MCF 10A (cell line): ENCODE results near the gene MEIS2. TPM values are rescaled to one million over a fixed set of nuclear protein-coding genes. Genes with fewer than 3 reads are reported as not detected.

ENCODE experiments used
- BruUV-seq: library from RNA; stranded (reverse); fragments of 400-500 nt; replicated peaks from 2 replicates; lab custom pipeline; 2021; lab: Mats Ljungman, UMichigan
- CTCF ChIA-PET: fragments of 300-600 bp; sonication (Branson Sonifier 250); formaldehyde crosslinking; extraction: SDS; loops from one replicate; lab custom pipeline; 2021; ENCODE audit warnings: antibody characterized with exemption, inconsistent platforms; lab: Yijun Ruan, JAX
- POLR2A ChIA-PET: fragments of 300-600, 350-650 bp; sonication (Branson Sonifier 250); formaldehyde crosslinking; extraction: SDS; loops from one replicate; lab custom pipeline; 2020; ENCODE audit warnings: antibody characterized with exemption, inconsistent platforms; lab: Yijun Ruan, JAX
- DNase-seq: peaks from one replicate; pipeline ENCODE4 v3.0.0-alpha.2; 2018; ENCODE audit not compliant: unreplicated experiment
- H3K27ac Mint-ChIP-seq: one replicate; pipeline ENCODE4 v1.8.0; 2022; ENCODE audit warnings: mild to moderate bottlenecking, low read depth, mixed read lengths; ENCODE audit not compliant: unreplicated experiment
- H3K27me3 Mint-ChIP-seq: one replicate; pipeline ENCODE4 v1.8.0; 2022; ENCODE audit warnings: mixed read lengths; ENCODE audit not compliant: insufficient read depth, unreplicated experiment
- H3K36me3 Mint-ChIP-seq: one replicate; pipeline ENCODE4 v1.8.0; 2022; ENCODE audit warnings: mild to moderate bottlenecking, moderate library complexity, mixed read lengths; ENCODE audit not compliant: insufficient read depth, unreplicated experiment
- H3K4me1 Mint-ChIP-seq: one replicate; pipeline ENCODE4 v1.8.0; 2022; ENCODE audit warnings: mixed read lengths; ENCODE audit not compliant: insufficient read depth, unreplicated experiment
- H3K4me3 Mint-ChIP-seq: one replicate; pipeline ENCODE4 v1.8.0; 2022; ENCODE audit warnings: mild to moderate bottlenecking, moderate library complexity, mixed read lengths; ENCODE audit not compliant: unreplicated experiment
- H3K9me3 Mint-ChIP-seq: one replicate; pipeline ENCODE4 v1.8.0; 2022; ENCODE audit warnings: mixed read lengths; ENCODE audit not compliant: unreplicated experiment
- CTCF ChIP-seq: fragments of 200-600 bp; IDR thresholded peaks from one replicate; pipeline ENCODE4 v1.8.0; 2022; ENCODE audit warnings: antibody characterized with exemption, mild to moderate bottlenecking; ENCODE audit not compliant: unreplicated experiment
- intact Hi-C: fragments of 100-400 bp; cut with micrococcal nuclease; formaldehyde crosslinking; loops from 2 replicates; pipeline ENCODE4 v1.14.1; 2022
- total RNA-seq: library from RNA; stranded (reverse); gene quantifications from 2 replicates; pipeline ENCODE4 v1.2.3, GENCODE V29; 2022

The MEIS2 gene
- total RNA-seq, 1 experiment from 2014 or later, result 6.9 TPM

GRCh38 chr15:36967929-36968328 is 132.4 kb downstream of the MEIS2 start:
- Mint-ChIP-seq H3K27ac (no peak overlapping the region), H3K9me3 (no peaks in the 10 kb centered on the region), H3K4me3 (no peak overlapping the region), H3K36me3 (no peaks in the 10 kb centered on the region), H3K4me1 (no peaks in the 10 kb centered on the region), H3K27me3 (no peaks in the 10 kb centered on the region)
- no peak for TF ChIP-seq CTCF
- CTCF ChIA-PET, result interaction anchor here (1.0 kb wide), 1 partner anchor 20 kb away, joined by 4 read pairs; no protein-coding TSS in a partner anchor
- POLR2A ChIA-PET, result no interaction called here
- no TSS peak for BruUV-seq
- intact Hi-C loops, result no loop called here
- no peak for DNase-seq

GRCh38 chr15:36966708-36967107 is 133.6 kb downstream of the MEIS2 start:
- no peaks in the 10 kb centered on the region for H3K36me3 Mint-ChIP-seq
- TF ChIP-seq CTCF, result no peak
- CTCF ChIA-PET, result no interaction called here
- no peaks in the 10 kb centered on the region for H3K4me1 Mint-ChIP-seq
- intact Hi-C loops, result no loop called here
- H3K9me3 Mint-ChIP-seq, result no peaks in the 10 kb centered on the region
- POLR2A ChIA-PET, result no interaction called here
- no peak overlapping the region for H3K4me3 Mint-ChIP-seq
- no peak overlapping the region for H3K27ac Mint-ChIP-seq
- no peak for DNase-seq
- BruUV-seq, result no TSS peak
- H3K27me3 Mint-ChIP-seq, result no peaks in the 10 kb centered on the region

GRCh38 chr15:36965570-36966342 is 134.6 kb downstream of the MEIS2 start:
- BruUV-seq, result no TSS peak
- no peaks in the 10 kb centered on the region for H3K9me3 Mint-ChIP-seq
- CTCF ChIA-PET, result interaction anchor here (0.6 to 0.8 kb wide), 2 partner anchors 42 to 49 kb away, joined by 3 to 4 read pairs; no protein-coding TSS in a partner anchor
- H3K36me3 Mint-ChIP-seq, result no peaks in the 10 kb centered on the region
- no peaks in the 10 kb centered on the region for H3K27me3 Mint-ChIP-seq
- intact Hi-C loops, result no loop called here
- DNase-seq, result no peak
- no peak for TF ChIP-seq CTCF
- H3K4me1 Mint-ChIP-seq, result no peaks in the 10 kb centered on the region
- POLR2A ChIA-PET, result no interaction called here
- H3K4me3 Mint-ChIP-seq, result no peak overlapping the region
- H3K27ac Mint-ChIP-seq, result no peak overlapping the region

GRCh38 chr15:36964626-36965025 is 135.7 kb downstream of the MEIS2 start:
- intact Hi-C loops, result no loop called here
- no TSS peak for BruUV-seq
- H3K27ac Mint-ChIP-seq, result no peak overlapping the region
- H3K36me3 Mint-ChIP-seq, result no peaks in the 10 kb centered on the region
- TF ChIP-seq CTCF, result no peak
- ChIA-PET POLR2A (no interaction called here), CTCF (no interaction called here)
- H3K4me1 Mint-ChIP-seq, result no peaks in the 10 kb centered on the region
- H3K9me3 Mint-ChIP-seq, result no peaks in the 10 kb centered on the region
- H3K4me3 Mint-ChIP-seq, result no peak overlapping the region
- H3K27me3 Mint-ChIP-seq, result no peaks in the 10 kb centered on the region
- no peak for DNase-seq
